HG03159 (cell line): ENCODE results near the gene CWC25.
A peak's percentile ranks its signal among the peaks of the same experiment; 100 is the strongest.
"Not testable (repeated sequence)": the region's sequence is repeated elsewhere in the genome, so short reads cannot be mapped to it uniquely, and the experiment has no call there.

Source experiments
- ATAC-seq: cut with Tn5 transposase; IDR thresholded peaks from one replicate; pipeline ENCODE4 v1.9.1; 2021; ENCODE audit warnings: mild to moderate bottlenecking, moderate library complexity; ENCODE audit not compliant: unreplicated experiment

Gene CWC25

GRCh38 chr17:38790148-38790707 is 34.9 kb downstream of the CWC25 start:
- ATAC-seq: not testable (repeated sequence)

GRCh38 chr17:38789185-38789584 is 35.9 kb downstream of the CWC25 start:
- ATAC-seq: no peak

DNA sequence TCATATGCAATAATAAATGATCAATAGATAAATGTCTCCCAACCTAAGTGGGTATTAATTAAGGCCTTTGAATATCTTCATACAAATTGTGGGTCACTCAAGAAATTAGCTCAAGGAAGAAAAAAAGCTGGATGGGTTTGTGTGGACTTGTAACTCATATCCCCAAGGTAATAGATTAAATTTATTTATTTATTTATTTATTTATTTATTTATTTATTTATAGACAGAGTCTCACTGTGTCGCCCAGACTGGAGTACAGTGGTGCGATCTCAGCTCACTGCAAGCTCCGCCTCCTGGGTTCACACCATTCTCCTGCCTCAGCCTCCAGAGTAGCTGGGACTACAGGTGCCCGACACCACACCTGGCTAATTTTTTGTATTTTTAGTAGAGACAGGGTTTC is 37.1 kb downstream of the CWC25 start:
- ATAC-seq: not testable (repeated sequence)

DNA sequence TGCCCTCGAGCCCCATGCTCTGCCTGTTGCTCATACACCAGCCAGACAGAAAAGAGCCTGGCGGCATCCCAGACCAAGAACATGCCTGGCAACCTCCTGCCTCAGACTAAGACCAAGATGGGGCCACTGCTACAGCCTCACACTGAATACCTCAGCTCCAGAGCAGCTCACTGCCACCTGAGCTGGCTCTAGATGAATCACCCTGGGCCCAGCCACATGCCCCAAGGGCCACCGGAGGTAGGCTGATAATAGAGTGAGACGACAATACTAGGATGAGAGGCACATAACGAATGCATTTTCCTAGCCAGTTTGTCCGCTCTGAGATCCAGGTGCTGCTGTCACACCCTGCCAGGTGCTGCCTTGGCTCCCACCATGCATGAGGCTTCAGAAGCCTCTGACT is 38.7 kb downstream of the CWC25 start:
- ATAC-seq: no peak

DNA sequence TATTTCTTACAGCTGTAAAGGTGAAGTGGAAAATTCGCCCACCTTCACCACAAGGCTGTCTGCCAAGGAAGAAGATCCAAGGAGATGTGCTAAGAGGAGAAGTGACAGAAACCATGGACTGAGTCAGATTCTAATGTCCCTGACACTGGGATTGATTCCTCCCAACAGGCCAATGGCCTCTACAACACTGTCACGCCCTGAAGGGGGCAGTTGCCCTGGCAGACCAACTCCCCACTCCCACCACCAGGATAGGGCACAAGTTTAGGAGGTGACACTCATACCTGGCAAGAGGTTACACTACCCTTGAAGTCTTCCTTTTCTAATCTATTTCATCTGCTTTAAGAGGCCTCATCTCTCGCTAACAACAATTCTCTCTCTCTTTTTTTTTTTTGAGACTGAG is 41.9 kb downstream of the CWC25 start:
- no peak for ATAC-seq

- no peak for ATAC-seq
These were observed 45.0 kb downstream of the CWC25 start for GRCh38 chr17:38779965-38780752.

DNA sequence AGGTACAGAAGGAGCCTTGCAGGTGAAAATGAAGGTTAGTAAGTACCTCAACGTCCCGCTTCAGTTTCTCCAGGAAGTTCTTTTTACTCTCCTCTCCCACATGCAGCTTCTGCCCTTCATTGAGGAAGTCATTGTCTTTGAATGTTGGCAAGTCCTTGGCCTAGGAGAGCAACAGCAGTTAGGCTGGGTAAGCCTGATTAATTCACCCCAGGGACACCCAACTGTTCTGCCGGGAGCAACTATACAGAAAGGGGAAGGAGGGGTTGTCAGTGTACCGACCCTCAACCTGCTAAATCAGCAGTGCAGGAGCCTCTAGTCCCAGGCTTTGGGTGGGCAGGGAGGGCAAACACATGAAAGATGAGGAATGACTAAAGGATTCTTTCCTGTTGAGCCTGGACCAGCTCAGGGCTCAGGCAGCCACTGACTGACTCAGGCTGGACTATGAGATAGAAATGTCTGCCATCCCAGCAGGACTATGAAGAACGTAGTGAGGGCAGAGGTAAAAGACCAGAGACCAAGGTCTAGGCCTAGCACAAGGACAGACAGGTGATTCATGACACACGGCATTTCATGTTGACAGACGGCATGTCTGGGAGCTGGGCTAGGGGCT is 47.4 kb downstream of the CWC25 start:
- ATAC-seq: no peak

- no peak for ATAC-seq
These were observed 51.9 kb downstream of the CWC25 start for GRCh38 chr17:38773258-38773657.

GRCh38 chr17:38768417-38768816 is 56.7 kb downstream of the CWC25 start:
- no peak for ATAC-seq

GRCh38 chr17:38766341-38766740 is 58.8 kb downstream of the CWC25 start:
- ATAC-seq: no peak

DNA sequence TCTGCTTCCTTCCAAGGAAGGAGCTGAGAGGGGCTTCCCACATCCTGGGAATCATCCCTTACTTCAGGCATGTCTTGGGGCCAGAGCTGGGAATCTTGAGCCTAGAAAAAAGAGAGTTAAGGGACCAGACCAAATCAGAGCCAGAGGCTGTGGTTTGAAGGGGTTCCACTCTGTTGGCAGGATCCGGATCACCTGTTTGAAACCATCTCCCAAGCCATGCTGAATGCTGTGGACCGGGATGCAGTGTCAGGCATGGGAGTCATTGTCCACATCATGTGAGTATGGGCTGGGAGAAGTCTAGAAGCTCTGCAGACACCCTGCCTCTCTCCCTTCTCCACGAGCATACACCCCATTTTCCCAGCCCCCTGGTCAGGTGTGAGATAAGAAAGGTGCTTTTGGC is 62.9 kb downstream of the CWC25 start:
- ATAC-seq: no peak

DNA sequence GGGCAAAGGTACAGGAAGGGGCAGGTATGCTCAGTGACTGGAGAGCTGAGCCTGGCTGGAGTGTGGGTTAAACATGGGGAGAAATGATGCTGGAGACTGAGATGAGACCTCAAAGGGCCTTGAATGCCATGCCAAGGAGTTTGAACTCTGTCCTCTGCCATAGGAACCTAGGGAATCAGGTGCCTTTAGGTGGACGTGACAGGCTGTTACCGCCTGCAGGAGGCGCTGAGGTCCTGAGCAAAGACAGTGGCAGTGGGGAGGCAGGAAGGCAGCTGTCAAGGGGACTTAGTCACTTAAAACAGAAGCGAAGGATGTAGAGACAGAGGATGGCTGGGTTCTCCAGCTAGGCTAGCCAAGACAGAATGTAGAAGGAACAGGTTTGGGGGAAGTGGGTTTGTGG is 63.5 kb downstream of the CWC25 start:
- no peak for ATAC-seq

DNA sequence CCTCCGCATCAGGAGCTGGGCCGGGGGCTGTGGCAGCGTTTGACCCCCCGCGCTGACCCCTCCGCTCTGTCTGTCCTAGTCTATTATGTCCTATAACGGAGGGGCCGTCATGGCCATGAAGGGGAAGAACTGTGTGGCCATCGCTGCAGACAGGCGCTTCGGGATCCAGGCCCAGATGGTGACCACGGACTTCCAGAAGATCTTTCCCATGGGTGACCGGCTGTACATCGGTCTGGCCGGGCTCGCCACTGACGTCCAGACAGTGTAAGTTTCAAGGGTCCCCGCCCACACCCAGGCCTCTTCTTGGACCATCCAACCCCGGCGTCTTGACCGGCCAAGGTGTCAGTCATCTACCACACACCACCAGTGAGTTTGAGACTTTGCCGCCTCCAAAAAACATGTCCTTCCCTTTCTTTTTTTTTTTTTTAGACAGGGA is 72.0 kb downstream of the CWC25 start:
- ATAC-seq: no peak

- ATAC-seq: peak; percentile 80
These were observed 72.6 kb downstream of the CWC25 start, which contains the start of gene PSMB3 for GRCh38 chr17:38752308-38753070. Gene PSMB3 (plus strand): TSS chr17:38752741. CDS start chr17:38752827, 86 bp downstream.

GRCh38 chr17:38751808-38752307 is 73.3 kb downstream of the CWC25 start:
- no peak for ATAC-seq

- no peak for ATAC-seq
These were observed 73.8 kb downstream of the CWC25 start for GRCh38 chr17:38751144-38751807.
